SU-DHL-6 (cell line): Measurements from ENCODE around the gene DDAH2.

Source experiments
- H2AFZ ChIP-seq: fragments of 200-600 bp; sonication (generic); 2 replicates; pipeline ENCODE4 v1.6.1; 2014; ENCODE audit warnings: low read depth, mild to moderate bottlenecking, moderate library complexity, mixed read lengths, antibody characterized with exemption, low read length; ENCODE audit not compliant: severe bottlenecking
- H3F3A ChIP-seq: fragments of 200-600 bp; shearing (Covaris generic); 2 replicates; pipeline ENCODE4 v1.6.0; 2016; ENCODE audit warnings: antibody characterized with exemption, mild to moderate bottlenecking; ENCODE audit not compliant: insufficient read depth
- H3K27ac ChIP-seq: fragments of 200-600 bp; sonication (generic); 2 replicates; pipeline ENCODE4 v1.5.1; 2016; ENCODE audit warnings: low read depth, mild to moderate bottlenecking, low read length, moderate library complexity, mixed read lengths
- H3K27me3 ChIP-seq: fragments of 200-600 bp; sonication (generic), shearing (Covaris generic); 2 replicates; pipeline ENCODE4 v1.6.0; 2014; ENCODE audit warnings: mild to moderate bottlenecking, low read length
- H3K36me3 ChIP-seq: fragments of 200-600 bp; sonication (generic); 2 replicates; pipeline ENCODE4 v1.6.1; 2014; ENCODE audit warnings: mild to moderate bottlenecking, low read length, mixed read lengths
- H3K4me2 ChIP-seq: fragments of 300-600, 200-600 bp; shearing (Covaris generic), sonication (generic); 2 replicates; pipeline ENCODE4 v1.6.0; 2014; ENCODE audit warnings: low read length, low read depth, mild to moderate bottlenecking; ENCODE audit not compliant: poor library complexity, severe bottlenecking
- H3K4me3 ChIP-seq: fragments of 200-600 bp; sonication (generic); 2 replicates; pipeline ENCODE4 v1.5.1; 2014; ENCODE audit warnings: antibody characterized with exemption, low read length, mild to moderate bottlenecking, mixed read lengths; ENCODE audit not compliant: insufficient read depth, poor library complexity, severe bottlenecking
- H3K79me2 ChIP-seq: fragments of 200-600 bp; sonication (generic); 2 replicates; pipeline ENCODE4 v1.6.1; 2014; ENCODE audit warnings: mild to moderate bottlenecking, low read length, moderate library complexity; ENCODE audit not compliant: insufficient read depth
- H3K9ac ChIP-seq: fragments of 200-600 bp; sonication (generic); 2 replicates; pipeline ENCODE4 v1.7.0; 2014; ENCODE audit warnings: mild to moderate bottlenecking, low read length
- H3K9me2 ChIP-seq: fragments of 200-600 bp; sonication (generic); replicated peaks from 2 replicates; pipeline ENCODE4 v1.6.1; 2014; ENCODE audit warnings: low read length; ENCODE audit not compliant: insufficient read depth
- H3K9me3 ChIP-seq: fragments of 200-600 bp; sonication (generic); 2 replicates; pipeline ENCODE4 v1.6.1; 2014; ENCODE audit warnings: low read length, mixed read lengths; ENCODE audit not compliant: insufficient read depth
- H4K20me1 ChIP-seq: fragments of 200-600 bp; sonication (generic); 2 replicates; pipeline ENCODE4 v1.6.1; 2014; ENCODE audit warnings: low read depth, mild to moderate bottlenecking, antibody characterized with exemption, low read length, moderate library complexity, mixed read lengths
- CTCF ChIP-seq: fragments of 200-600 bp; sonication (generic); IDR thresholded peaks from one replicate; pipeline ENCODE4 v1.5.1; 2017; ENCODE audit warnings: antibody characterized with exemption, mild to moderate bottlenecking, low read length, moderate library complexity; ENCODE audit not compliant: insufficient read depth, poor library complexity, severe bottlenecking
- EZH2phosphoT487 ChIP-seq: fragments of 200-600 bp; sonication (generic), shearing (Covaris generic); conservative IDR thresholded peaks from 2 replicates; pipeline ENCODE4 v1.6.1; 2018; ENCODE audit warnings: mild to moderate bottlenecking, antibody characterized with exemption, low read length, moderate library complexity, mixed read lengths

DDAH2 gene

GRCh38 chr6:31734821-31735406 lies 5.8 kb upstream of the DDAH2 start:
- H3F3A ChIP-seq: peaks cover 53% of the 10 kb centered on the region
- H3K9me2 ChIP-seq: no peaks in the 10 kb centered on the region
- peak overlapping the region; percentile 80 for H3K4me3 ChIP-seq
- peaks cover 31% of the 10 kb centered on the region for H3K79me2 ChIP-seq
- H3K27me3 ChIP-seq: no peaks in the 10 kb centered on the region
- H3K4me2 ChIP-seq: peak overlapping the region; percentile 64
- peak overlapping the region; percentile 95 for H3K27ac ChIP-seq
- TF ChIP-seq EZH2phosphoT487 (no peak), CTCF (no peak)
- H4K20me1 ChIP-seq: no peaks in the 10 kb centered on the region
- H3K36me3 ChIP-seq: peaks cover 18% of the 10 kb centered on the region; the same call in 1 of the 2 replicates
- H3K9me3 ChIP-seq: no peaks in the 10 kb centered on the region
- peak overlapping the region; percentile 90 for H3K9ac ChIP-seq
- H2AFZ ChIP-seq: no peak overlapping the region

GRCh38 chr6:31734247-31734820 lies 5.2 kb upstream of the DDAH2 start:
- Histone ChIP-seq H3F3A (peaks cover 51% of the 10 kb centered on the region), H3K79me2 (peaks cover 31% of the 10 kb centered on the region)

GRCh38 chr6:31733734-31734133 lies 4.6 kb upstream of the DDAH2 start:
- 0 out of 2 replicates have a peak overlapping the region, but pooled peaks have one; percentile 90 for H3K9ac ChIP-seq
- peaks cover 45% of the 10 kb centered on the region for H3F3A ChIP-seq
- no peaks in the 10 kb centered on the region for H3K27me3 ChIP-seq
- no peaks in the 10 kb centered on the region for H4K20me1 ChIP-seq
- H3K4me2 ChIP-seq: peak overlapping the region; percentile 64
- peaks cover 31% of the 10 kb centered on the region for H3K79me2 ChIP-seq
- no peaks in the 10 kb centered on the region for H3K9me3 ChIP-seq
- H3K27ac ChIP-seq: peak overlapping the region; percentile 95; the same call in 1 of the 2 replicates
- no peak for TF ChIP-seq CTCF
- TF ChIP-seq EZH2phosphoT487: no peak
- no peaks in the 10 kb centered on the region for H3K9me2 ChIP-seq
- no peak overlapping the region for H2AFZ ChIP-seq
- peaks cover 18% of the 10 kb centered on the region; the same call in 1 of the 2 replicates for H3K36me3 ChIP-seq
- no peak overlapping the region for H3K4me3 ChIP-seq

More at GRCh38 chr6:31734247-31734820, 5.2 kb upstream of the DDAH2 start:
- Histone ChIP-seq H3K27ac (peak overlapping the region; percentile 95), H2AFZ (no peak overlapping the region), H4K20me1 (no peaks in the 10 kb centered on the region), H3K9me3 (no peaks in the 10 kb centered on the region), H3K9me2 (no peaks in the 10 kb centered on the region), H3K36me3 (peaks cover 18% of the 10 kb centered on the region; the same call in 1 of the 2 replicates), H3K27me3 (no peaks in the 10 kb centered on the region), H3K4me2 (peak overlapping the region; percentile 64), H3K4me3 (peak overlapping the region; percentile 80), H3K9ac (peak overlapping the region; percentile 90)
- TF ChIP-seq EZH2phosphoT487: no peak
- no peak for TF ChIP-seq CTCF
